ENCODE data around the gene ANKRD39.

DNA sequence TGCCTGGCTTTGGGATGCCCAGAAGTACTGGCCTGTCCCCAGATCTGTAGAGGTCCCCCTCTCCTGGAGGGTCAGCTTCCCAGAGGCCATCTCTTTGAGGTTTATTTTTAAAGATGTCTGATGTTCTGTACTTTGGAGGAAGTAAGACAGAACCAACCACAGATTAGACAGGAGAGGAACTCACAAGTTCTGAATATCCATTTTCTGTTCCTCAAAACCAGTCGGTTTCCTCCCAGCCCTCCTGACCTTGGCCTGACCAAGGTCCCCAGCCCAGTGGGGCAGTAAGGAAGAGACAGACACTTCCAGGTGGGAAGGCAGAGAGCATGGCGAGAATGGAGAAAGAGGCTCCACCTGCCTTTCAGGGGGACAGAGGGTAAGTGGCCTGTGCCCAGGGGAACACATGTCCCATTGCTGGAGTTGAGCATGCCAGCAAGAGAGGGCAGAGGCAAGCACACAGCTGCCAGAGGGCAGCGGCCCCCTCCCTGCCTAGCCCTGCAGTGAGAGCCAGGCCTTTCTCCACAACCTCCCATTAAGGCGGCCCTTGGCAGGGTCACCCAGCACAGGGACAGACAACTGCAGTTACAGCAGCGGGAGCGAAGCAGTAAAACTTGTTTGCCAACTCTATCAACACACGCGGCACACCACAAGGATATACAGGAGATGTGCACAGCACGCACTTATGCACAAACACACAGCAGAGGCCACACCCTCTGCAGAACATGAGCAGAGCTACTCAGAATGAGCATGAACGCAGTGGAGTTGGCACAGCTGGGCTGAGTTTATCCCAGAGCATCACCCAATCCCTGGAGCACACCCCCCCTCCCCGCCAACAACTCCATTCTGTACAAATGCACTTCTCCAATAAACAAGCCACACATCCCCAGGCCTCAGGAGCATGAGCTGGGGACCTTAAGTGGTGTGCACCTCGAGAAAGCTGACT lies 30.5 kb upstream of the ANKRD39 start:
- TF ChIP-seq SIN3A (IDR thresholded peaks at IDR 0.05; ENCODE audit: borderline replicate concordance, insufficient read depth, low read length), result no peak
- no peak for TF ChIP-seq REST (IDR thresholded peaks at IDR 0.05; ENCODE audit: insufficient read depth in 1 of 2, low read depth in 2 of 2, low read length in 2 of 2)
- TF ChIP-seq POLR2AphosphoS5 (IDR thresholded peaks at IDR 0.05; ENCODE audit: low read depth, low read length), result no peak

Measured in PFSK-1 (cell line).